Upper lobe of left lung (tissue), 4 donors: ENCODE data around the gene VWA7.

ENCODE experiments used
- EP300 ChIP-seq, 4 donors: sonication (generic); formaldehyde crosslinking; IDR thresholded peaks; one replicate each; pipeline ENCODE4 v1.5.1; 2017; ENCODE audit warnings: antibody characterized with exemption in 4 of 4, control low read depth in 2 of 4
- TF ChIP-seq, protein P1 (sequence below), 6 experiments: fragments of 450-650 bp in 4 of 6; fragments of 200-600 bp in 2 of 6; sonication (generic) in 2 of 6; IDR thresholded peaks; one replicate each; pipeline ENCODE4 v1.5.1; 2016 to 2019; ENCODE audit warnings: antibody characterized with exemption in 6 of 6

DNA sequence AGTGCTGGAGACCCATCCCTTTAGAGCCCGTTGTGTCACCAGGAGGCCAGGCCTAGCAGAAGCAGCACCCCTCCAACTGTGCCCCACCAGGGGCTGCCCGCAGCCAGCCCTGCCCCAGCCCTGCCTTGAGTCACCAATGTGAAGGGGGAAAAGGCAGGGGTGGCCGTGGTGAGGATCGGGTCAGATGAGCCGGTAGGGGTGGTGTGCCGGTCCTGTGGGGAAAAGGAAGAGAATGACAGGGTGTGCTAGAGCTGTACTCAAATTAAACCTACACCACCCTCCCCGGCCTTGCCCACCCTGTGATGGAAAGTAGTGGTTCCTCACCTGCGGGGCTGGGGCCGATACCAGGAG, 11.6 kb downstream of the VWA7 start:
- TF ChIP-seq, protein P1, sequence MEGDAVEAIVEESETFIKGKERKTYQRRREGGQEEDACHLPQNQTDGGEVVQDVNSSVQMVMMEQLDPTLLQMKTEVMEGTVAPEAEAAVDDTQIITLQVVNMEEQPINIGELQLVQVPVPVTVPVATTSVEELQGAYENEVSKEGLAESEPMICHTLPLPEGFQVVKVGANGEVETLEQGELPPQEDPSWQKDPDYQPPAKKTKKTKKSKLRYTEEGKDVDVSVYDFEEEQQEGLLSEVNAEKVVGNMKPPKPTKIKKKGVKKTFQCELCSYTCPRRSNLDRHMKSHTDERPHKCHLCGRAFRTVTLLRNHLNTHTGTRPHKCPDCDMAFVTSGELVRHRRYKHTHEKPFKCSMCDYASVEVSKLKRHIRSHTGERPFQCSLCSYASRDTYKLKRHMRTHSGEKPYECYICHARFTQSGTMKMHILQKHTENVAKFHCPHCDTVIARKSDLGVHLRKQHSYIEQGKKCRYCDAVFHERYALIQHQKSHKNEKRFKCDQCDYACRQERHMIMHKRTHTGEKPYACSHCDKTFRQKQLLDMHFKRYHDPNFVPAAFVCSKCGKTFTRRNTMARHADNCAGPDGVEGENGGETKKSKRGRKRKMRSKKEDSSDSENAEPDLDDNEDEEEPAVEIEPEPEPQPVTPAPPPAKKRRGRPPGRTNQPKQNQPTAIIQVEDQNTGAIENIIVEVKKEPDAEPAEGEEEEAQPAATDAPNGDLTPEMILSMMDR (IDR thresholded peaks at IDR 0.05): no peak
- TF ChIP-seq EP300 (IDR thresholded peaks at IDR 0.05): no peak
